Activated T-helper 9 cell treated with anti-CD3 and anti-CD28 coated beads, Interleukin-2, amount 50 U/mL, for 16 hours (primary cell): Measurements from ENCODE around the gene KCNK1.

Source experiments
- DNase-seq: peaks from one replicate; pipeline ENCODE4 v3.0.0-alpha.2; 2020; ENCODE audit warnings: low read depth

Gene KCNK1

DNA sequence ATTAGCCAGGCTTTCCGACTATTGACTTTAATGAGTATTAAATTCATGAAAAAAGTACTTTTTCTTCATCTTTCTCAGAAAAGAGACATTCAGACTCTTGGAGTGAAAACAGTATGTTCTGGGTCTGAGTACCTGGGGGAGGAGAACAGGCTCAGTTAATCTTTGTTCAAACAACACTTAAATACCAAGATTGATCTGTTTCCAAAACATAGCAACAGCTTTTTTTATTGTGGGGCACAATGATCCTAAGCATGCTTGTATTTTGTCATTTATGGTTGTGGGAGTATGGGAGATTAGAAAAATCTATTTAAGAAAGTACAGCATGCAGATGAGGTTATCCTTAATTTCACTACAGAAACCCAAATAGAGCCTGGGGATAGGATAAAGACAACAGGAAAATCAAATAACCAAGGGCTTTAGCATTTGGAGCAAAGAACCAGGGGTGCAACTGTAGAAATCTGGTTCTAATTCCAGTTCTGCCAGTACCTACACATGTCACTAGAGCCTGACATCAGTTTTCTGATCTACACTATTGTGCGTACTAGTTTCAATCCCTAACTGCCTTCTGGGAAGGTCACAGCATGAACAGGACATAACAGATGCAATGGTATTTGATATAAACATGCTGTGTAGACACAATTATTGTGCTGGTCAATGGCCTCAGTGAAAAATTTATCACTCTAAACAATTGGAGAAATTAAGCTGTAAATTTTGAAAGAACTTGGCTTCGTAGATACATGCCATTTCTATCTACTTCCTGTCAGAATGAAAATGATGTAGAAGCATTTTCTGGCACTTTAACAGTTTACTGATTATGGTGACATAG is 91.2 kb downstream of the KCNK1 start:
- no peak for DNase-seq

DNA sequence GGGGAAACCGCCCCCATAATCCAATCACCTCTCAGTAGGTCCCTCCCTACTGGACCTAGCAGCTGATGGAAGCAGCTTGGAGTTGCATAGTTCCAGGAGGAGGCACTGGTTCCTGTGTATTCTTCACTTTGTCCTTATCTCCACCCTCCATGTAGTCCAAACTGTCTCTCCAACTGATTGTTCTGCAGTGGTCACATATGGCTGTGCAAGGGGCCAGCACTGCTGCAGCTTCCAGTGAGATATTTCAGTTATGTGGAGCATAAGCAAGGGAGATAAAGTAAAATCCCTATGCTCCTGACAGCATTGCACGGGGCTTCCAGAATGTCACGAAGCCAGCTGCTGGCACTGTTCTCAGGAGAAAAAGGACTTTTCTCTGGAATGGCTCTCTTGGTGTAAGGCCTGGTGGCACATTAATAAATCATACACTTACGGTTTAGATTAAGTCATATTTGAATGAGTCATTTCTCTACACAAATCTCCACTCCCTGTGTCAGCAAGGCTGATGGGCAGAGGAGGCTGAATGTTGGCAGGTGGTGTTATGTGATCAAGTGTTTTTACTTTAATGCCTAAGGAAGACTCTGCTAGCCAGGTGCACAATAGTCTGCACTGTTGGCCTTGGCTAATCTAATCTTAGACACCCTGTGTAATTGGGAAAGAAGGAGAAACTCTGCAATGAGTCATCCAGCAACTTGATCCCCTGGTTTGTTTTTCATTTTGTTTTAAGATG is 93.4 kb downstream of the KCNK1 start:
- DNase-seq: no peak

DNA sequence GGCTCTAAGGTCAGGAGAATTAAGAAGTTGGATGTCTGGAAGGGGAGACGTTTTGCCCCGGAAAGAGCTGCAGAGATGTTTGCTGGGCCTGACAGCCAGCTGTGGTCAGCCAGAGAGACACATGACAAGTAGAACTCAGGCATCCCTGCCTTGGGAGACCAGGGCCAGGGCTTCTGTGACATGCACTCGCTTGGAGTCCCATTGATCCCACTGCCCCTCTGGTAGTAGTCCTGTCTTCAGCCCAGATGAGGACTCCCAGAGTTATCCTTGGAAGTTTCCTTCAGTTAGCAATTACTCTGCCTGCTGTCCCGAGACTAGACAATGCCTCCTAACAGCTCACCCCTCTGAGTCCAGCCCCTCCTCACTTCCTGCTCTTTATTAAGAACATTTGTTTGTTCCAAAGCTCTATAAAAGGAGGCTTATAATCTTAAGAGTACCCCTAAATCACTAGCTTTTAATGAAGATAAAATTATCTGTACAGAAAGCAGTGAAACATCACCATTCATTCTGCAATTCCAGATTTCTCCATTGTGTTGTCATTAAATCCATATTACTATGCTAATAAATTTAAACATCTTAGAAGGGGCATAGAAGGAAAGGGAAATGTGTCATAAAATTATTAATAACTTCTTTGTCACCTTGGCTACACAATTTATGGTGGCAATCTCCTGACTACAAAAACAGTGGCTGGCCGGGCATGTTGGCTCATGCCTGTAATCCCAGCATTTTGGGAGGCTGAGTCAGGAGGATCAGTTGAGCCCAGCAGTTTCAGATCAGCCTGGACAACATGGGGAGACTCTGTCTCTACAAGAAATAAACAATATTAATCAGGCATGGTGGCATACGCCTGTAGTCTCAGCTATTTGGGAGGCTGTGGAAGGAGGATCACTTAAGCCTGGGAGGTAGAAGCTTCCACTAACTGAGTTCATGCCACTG is 94.2 kb downstream of the KCNK1 start:
- DNase-seq: no peak

DNA sequence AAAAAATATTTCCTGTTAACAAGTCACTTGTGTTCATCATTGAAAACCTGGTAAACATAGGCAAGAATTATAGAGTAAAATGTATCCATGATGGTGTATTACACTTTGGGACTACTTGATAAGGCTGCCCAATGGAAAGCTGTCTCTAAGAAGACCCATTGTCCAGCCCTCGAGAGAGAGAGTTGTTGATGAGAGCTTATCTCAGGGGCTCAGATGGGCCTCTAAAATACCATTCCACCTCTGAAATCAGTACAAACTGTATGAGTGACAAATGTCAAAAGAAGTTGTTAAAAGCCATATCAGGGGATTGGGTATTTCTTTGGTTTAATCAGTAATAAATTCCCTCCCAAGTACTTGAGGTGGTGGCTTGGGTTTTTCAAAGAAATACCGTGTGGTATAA is 96.1 kb downstream of the KCNK1 start:
- DNase-seq: no peak

GRCh38 chr1:233710507-233710906 is 96.6 kb downstream of the KCNK1 start:
- no peak for DNase-seq

DNA sequence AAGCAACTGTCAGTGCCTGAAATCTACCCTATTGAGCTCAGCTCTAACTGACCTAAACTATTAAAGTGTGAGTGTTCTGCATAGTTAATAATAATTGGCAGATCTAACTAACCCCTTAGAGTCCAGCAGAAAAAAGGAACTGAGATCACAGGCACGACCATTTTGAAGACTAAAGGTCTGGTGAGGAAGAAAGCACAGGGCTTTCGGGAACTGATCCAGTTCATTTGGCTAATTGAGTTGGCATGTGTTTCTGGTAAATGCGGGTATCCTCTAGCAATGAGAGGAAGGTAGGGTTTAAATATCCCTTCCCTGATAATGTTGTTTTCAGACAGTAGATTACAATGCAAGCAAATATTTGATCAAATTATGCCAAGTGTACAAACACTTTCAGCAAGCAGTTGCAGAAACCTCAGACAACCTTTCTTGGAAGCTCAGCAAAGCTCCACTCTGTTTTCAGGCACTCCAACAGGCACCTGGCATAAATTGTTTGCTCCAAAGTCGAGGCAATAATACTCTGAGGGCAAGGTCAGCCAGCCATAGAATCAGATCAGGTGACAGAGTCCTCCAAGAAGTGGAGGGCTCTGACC is 100.8 kb downstream of the KCNK1 start:
- DNase-seq: no peak

GRCh38 chr1:233718057-233718456 is 104.2 kb downstream of the KCNK1 start:
- DNase-seq: no peak

GRCh38 chr1:233719655-233720341 is 105.9 kb downstream of the KCNK1 start:
- no peak for DNase-seq

DNA sequence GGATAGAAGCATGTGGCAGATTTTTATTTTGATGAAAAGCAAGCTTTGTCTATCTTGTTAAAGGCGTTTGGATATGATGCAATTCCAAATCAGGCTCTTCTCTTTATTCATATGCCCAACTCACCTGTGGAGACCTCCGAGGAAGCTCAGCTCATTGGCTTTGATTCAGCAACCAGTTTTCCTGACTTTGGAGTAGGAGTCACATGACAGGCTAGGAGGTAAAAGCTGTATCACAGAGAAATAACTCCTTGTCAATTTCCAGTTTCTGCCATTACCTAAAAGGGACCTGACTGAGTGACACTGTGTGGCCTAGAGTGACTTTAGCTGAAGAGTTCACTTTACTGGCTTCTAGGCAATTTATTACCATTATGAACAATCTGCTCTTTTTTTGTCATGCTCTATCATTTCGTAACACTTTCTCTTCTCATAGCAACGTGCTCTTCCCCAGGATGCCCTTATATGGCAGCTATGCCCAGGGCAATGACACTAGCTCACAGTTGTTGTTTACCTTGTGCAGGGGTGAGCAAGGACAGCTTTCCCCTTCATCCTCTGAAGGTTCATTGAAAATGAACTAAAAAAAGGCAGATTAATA is 107.2 kb downstream of the KCNK1 start:
- DNase-seq: no peak
